Small intestine (tissue), 7 donors: Measurements from ENCODE around the gene ATG13. TPM values are rescaled to one million over a fixed set of nuclear protein-coding genes. Genes with fewer than 3 reads are reported as not detected.

Experiments used
- DNase-seq, 2 donors: peaks; one replicate each; pipeline versions ENCODE4 v3.0.0 to v3.0.0-alpha.2; 2013
- FAIRE-seq: peaks from 2 replicates; lab custom pipeline; 2012; peaks lifted over from hg19 to GRCh38; lab: Jason Lieb, UNC
- H3K27ac ChIP-seq, 3 donors: one replicate each; pipeline ENCODE4 v1.5.1; 2013; ENCODE audit warnings: low read length in 2 of 3, mild to moderate bottlenecking in 2 of 3, control low read depth in 1 of 3, inconsistent platforms in 1 of 3, low read depth in 1 of 3, moderate library complexity in 1 of 3
- H3K27me3 ChIP-seq, 3 donors: one replicate each; pipeline ENCODE4 v1.6.1; 2013; ENCODE audit warnings: low read length in 3 of 3, inconsistent platforms in 1 of 3; ENCODE audit not compliant: control insufficient read depth in 3 of 3, insufficient read depth in 3 of 3
- H3K36me3 ChIP-seq, 3 donors: one replicate each; pipeline ENCODE4 v1.6.1; 2013; ENCODE audit warnings: low read length in 3 of 3, inconsistent platforms in 1 of 3, low read depth in 1 of 3, mild to moderate bottlenecking in 1 of 3, moderate library complexity in 1 of 3; ENCODE audit not compliant: control insufficient read depth in 3 of 3, insufficient read depth in 2 of 3
- H3K4me1 ChIP-seq, 3 donors: one replicate each; pipeline ENCODE4 v1.6.1; 2013; ENCODE audit warnings: low read length in 2 of 3, inconsistent platforms in 1 of 3, low read depth in 1 of 3, mild to moderate bottlenecking in 1 of 3, moderate library complexity in 1 of 3; ENCODE audit not compliant: control insufficient read depth in 3 of 3, insufficient read depth in 2 of 3
- H3K4me3 ChIP-seq, 3 donors: one replicate each; pipeline ENCODE4 v1.5.1; 2013; ENCODE audit warnings: low read length in 3 of 3, control low read depth in 1 of 3, inconsistent platforms in 1 of 3, low read depth in 1 of 3, mild to moderate bottlenecking in 1 of 3, moderate library complexity in 1 of 3
- H3K9me3 ChIP-seq, 2 donors: one replicate each; pipeline ENCODE4 v1.6.1; 2013; ENCODE audit warnings: low read depth in 1 of 2, low read length in 1 of 2; ENCODE audit not compliant: control insufficient read depth in 2 of 2, insufficient read depth in 1 of 2
- WGBS, 3 donors: extraction: QIAGEN DNeasy Blood & Tissue Kit; methylation state at CpG; one replicate each; pipeline ENCODE4 v1.1.7; 2013; 5-methylcytosine and 5-hydroxymethylcytosine counted together
- polyA plus RNA-seq, 4 donors: library from polyadenylated mRNA; stranded (reverse) in 3 of 4; unstranded in 1 of 4; fragments of 200-250 nt in 3 of 4; fragments of 120-200 nt in 1 of 4; gene quantifications; one replicate each; pipeline versions ENCODE4 v1.2.1 to v1.2.3, GENCODE V29; 2013
- donor health status: healthy with polysubstance abuse.
- donor health status: control.
- donor health status: control.
- donor health status: Bipolar disorder and iron deficiency.
- donor health status: healthy.

The ATG13 gene
- polyA plus RNA-seq, 4 donors = 35.7 to 55.3 (median 37.4) TPM

GRCh38 chr11:46640036-46640788 is 22.9 kb downstream of the ATG13 start:
- Histone ChIP-seq H3K27me3 (no peaks in the 10 kb centered on the region), H3K4me3 (no peak overlapping the region), H3K9me3 (no peaks in the 10 kb centered on the region), H3K27ac (peak overlapping the region; percentile 52 to 68 (median 54)), H3K4me1 (peaks cover 0 to 14% (median 3%) of the 10 kb centered on the region in 3 donors), H3K36me3 (peaks cover 3 to 18% (median 4%) of the 10 kb centered on the region in 3 donors)
- WGBS, 3 donors = 28 to 68% (median 41%) methylated on average over 6 of the region's 6 CpGs
- FAIRE-seq = no peak
- peak; percentile 83 to 84 for DNase-seq

- WGBS, 3 donors = 86 to 90% (median 89%) methylated on average over 3 of the region's 3 CpGs
- no peak for DNase-seq
- peaks cover 3 to 24% (median 6%) of the 10 kb centered on the region in 3 donors for H3K36me3 ChIP-seq
- no peak overlapping the region for H3K27ac ChIP-seq
- no peaks in the 10 kb centered on the region for H3K9me3 ChIP-seq
- H3K4me3 ChIP-seq = no peak overlapping the region
- H3K27me3 ChIP-seq = no peaks in the 10 kb centered on the region
- H3K4me1 ChIP-seq = peaks cover 0 to 14% (median 3%) of the 10 kb centered on the region in 3 donors
- FAIRE-seq = no peak
Measured at GRCh38 chr11:46641639-46642038, 24.3 kb downstream of the ATG13 start.

- Histone ChIP-seq H3K27ac (no peak overlapping the region), H3K4me1 (peaks cover 0 to 14% (median 3%) of the 10 kb centered on the region in 3 donors), H3K9me3 (no peaks in the 10 kb centered on the region), H3K27me3 (no peaks in the 10 kb centered on the region), H3K4me3 (no peak overlapping the region), H3K36me3 (peaks cover 3 to 32% (median 10%) of the 10 kb centered on the region in 3 donors)
- DNase-seq (no peak), FAIRE-seq (no peak)
- WGBS, 3 donors = 93 to 97% (median 93%) methylated on average over 8 of the region's 8 CpGs
Measured at GRCh38 chr11:46642627-46643335, 25.4 kb downstream of the ATG13 start.

- Histone ChIP-seq H3K9me3 (no peaks in the 10 kb centered on the region), H3K36me3 (peaks cover 4 to 35% (median 12%) of the 10 kb centered on the region in 3 donors), H3K4me1 (peaks cover 0 to 14% (median 3%) of the 10 kb centered on the region in 3 donors), H3K27me3 (no peaks in the 10 kb centered on the region), H3K4me3 (no peak overlapping the region), H3K27ac (no peak overlapping the region)
- DNase-seq = no peak
- no peak for FAIRE-seq
- WGBS, 3 donors = 85 to 96% (median 95%) methylated on average over 3 of the region's 3 CpGs
Measured at GRCh38 chr11:46643531-46643930, 26.2 kb downstream of the ATG13 start.

GRCh38 chr11:46643986-46644385 is 26.6 kb downstream of the ATG13 start:
- Histone ChIP-seq H3K4me1 (peaks cover 0 to 14% (median 3%) of the 10 kb centered on the region in 3 donors), H3K27me3 (no peaks in the 10 kb centered on the region), H3K4me3 (no peak overlapping the region), H3K9me3 (no peaks in the 10 kb centered on the region), H3K27ac (no peak overlapping the region), H3K36me3 (peaks cover 4 to 32% (median 14%) of the 10 kb centered on the region in 3 donors)
- DNase-seq = no peak
- no peak for FAIRE-seq

- Histone ChIP-seq H3K4me3 (no peak overlapping the region), H3K27me3 (no peaks in the 10 kb centered on the region), H3K4me1 (no peaks in the 10 kb centered on the region), H3K9me3 (no peaks in the 10 kb centered on the region), H3K27ac (peak overlapping the region in 2 of 3 donors; percentile 16 to 18), H3K36me3 (peaks cover 6 to 49% (median 23%) of the 10 kb centered on the region in 3 donors)
- 59 to 90% (median 90%) methylated on average over 2 of the region's 2 CpGs for WGBS, 3 donors
- FAIRE-seq (no peak), DNase-seq (no peak)
Measured at GRCh38 chr11:46649180-46649738, 31.9 kb downstream of the ATG13 start.

- no peak for FAIRE-seq
- Histone ChIP-seq H3K27ac (no peak overlapping the region), H3K4me1 (peaks cover 0 to 5% (median 0%) of the 10 kb centered on the region in 3 donors), H3K4me3 (no peak overlapping the region), H3K36me3 (peaks cover 13 to 53% (median 30%) of the 10 kb centered on the region in 3 donors), H3K27me3 (no peaks in the 10 kb centered on the region), H3K9me3 (no peaks in the 10 kb centered on the region)
- WGBS, 3 donors = 92 to 95% (median 95%) methylated on average over 4 of the region's 4 CpGs
- DNase-seq = no peak
Measured at GRCh38 chr11:46655631-46656030, 38.3 kb downstream of the ATG13 start.

GRCh38 chr11:46657186-46657585 is 39.8 kb downstream of the ATG13 start:
- Histone ChIP-seq H3K4me1 (peaks cover 0 to 5% (median 0%) of the 10 kb centered on the region in 3 donors), H3K4me3 (no peak overlapping the region), H3K27me3 (no peaks in the 10 kb centered on the region), H3K27ac (no peak overlapping the region), H3K9me3 (no peaks in the 10 kb centered on the region), H3K36me3 (peaks cover 13 to 54% (median 28%) of the 10 kb centered on the region in 3 donors)
- FAIRE-seq (no peak), DNase-seq (no peak)
- 93 to 97% (median 95%) methylated on average over 3 of the region's 3 CpGs for WGBS, 3 donors
